ENCODE measurements around the gene MEPE. TPM values are rescaled to one million over a fixed set of nuclear protein-coding genes. Genes with fewer than 3 reads are reported as not detected.

Gene MEPE
- polyA plus RNA-seq, 1 donor from 2014 or later: not detected

- Histone ChIP-seq H3K4me2 (ENCODE audit: low read length) (no peak overlapping the region), H3K9me2 (ENCODE audit: insufficient read depth, low read length) (no peaks in the 10 kb centered on the region)
These were observed 8.4 kb upstream of the MEPE start for GRCh38 chr4:87824352-87824751.

GRCh38 chr4:87834401-87834800, 1.6 kb downstream of the MEPE start:
- H3F3A ChIP-seq (ENCODE audit: insufficient read depth, low read length, poor library complexity, severe bottlenecking): no peaks in the 10 kb centered on the region
- no peaks in the 10 kb centered on the region for H3K36me3 ChIP-seq (ENCODE audit: insufficient read depth, low read length)
- H3K9me2 ChIP-seq (ENCODE audit: insufficient read depth, low read length): no peaks in the 10 kb centered on the region
- TF ChIP-seq REST (IDR thresholded peaks at IDR 0.05; ENCODE audit: borderline replicate concordance) (no peak), EP300 (conservative IDR thresholded peaks at IDR 0.05; ENCODE audit: poor library complexity, severe bottlenecking) (no peak), MXI1 (conservative IDR thresholded peaks at IDR 0.05; ENCODE audit: poor library complexity, severe bottlenecking) (no peak), SMC3 (conservative IDR thresholded peaks at IDR 0.05; ENCODE audit: poor library complexity) (no peak), CTCF (IDR thresholded peaks at IDR 0.05; ENCODE audit: poor library complexity, severe bottlenecking) (no peak), RAD21 (conservative IDR thresholded peaks at IDR 0.05) (no peak)
- H3K9ac ChIP-seq (ENCODE audit: low read length): no peak overlapping the region
- no peaks in the 10 kb centered on the region for H3K79me2 ChIP-seq (replicated peaks; ENCODE audit: insufficient read depth, low read length)
- H3K9me3 ChIP-seq (ENCODE audit: low read length): no peaks in the 10 kb centered on the region
- H3K4me3 ChIP-seq (ENCODE audit: low read length): no peak overlapping the region
- H3K4me2 ChIP-seq (ENCODE audit: low read length): no peak overlapping the region
- no peaks in the 10 kb centered on the region for H3K27me3 ChIP-seq (ENCODE audit: insufficient read depth, low read depth, low read length)
- H2AFZ ChIP-seq (ENCODE audit: low read depth, low read length): no peak overlapping the region
- H3K27ac ChIP-seq (ENCODE audit: low read length): no peak overlapping the region
- H4K20me1 ChIP-seq (ENCODE audit: insufficient read depth): no peaks in the 10 kb centered on the region

More at GRCh38 chr4:87824352-87824751, 8.4 kb upstream of the MEPE start:
- H3K27me3 ChIP-seq (ENCODE audit: insufficient read depth, low read depth, low read length): no peaks in the 10 kb centered on the region
- no peak overlapping the region for H3K4me3 ChIP-seq (ENCODE audit: low read length)
- H3K79me2 ChIP-seq (replicated peaks; ENCODE audit: insufficient read depth, low read length): no peaks in the 10 kb centered on the region
- no peak overlapping the region for H3K27ac ChIP-seq (ENCODE audit: low read length)
- H3K9ac ChIP-seq (ENCODE audit: low read length): no peak overlapping the region
- H3K9me3 ChIP-seq (ENCODE audit: low read length): no peaks in the 10 kb centered on the region
- H2AFZ ChIP-seq (ENCODE audit: low read depth, low read length): no peak overlapping the region
- H4K20me1 ChIP-seq (ENCODE audit: insufficient read depth): no peaks in the 10 kb centered on the region
- no peaks in the 10 kb centered on the region for H3F3A ChIP-seq (ENCODE audit: insufficient read depth, low read length, poor library complexity, severe bottlenecking)
- no peaks in the 10 kb centered on the region for H3K36me3 ChIP-seq (ENCODE audit: insufficient read depth, low read length)
- no peak for TF ChIP-seq POLR2AphosphoS5 (IDR thresholded peaks at IDR 0.05)
- no peak for TF ChIP-seq MXI1 (conservative IDR thresholded peaks at IDR 0.05; ENCODE audit: poor library complexity, severe bottlenecking)
- TF ChIP-seq EP300 (conservative IDR thresholded peaks at IDR 0.05; ENCODE audit: poor library complexity, severe bottlenecking): no peak
- no peak for TF ChIP-seq SMC3 (conservative IDR thresholded peaks at IDR 0.05; ENCODE audit: poor library complexity)

- no peaks in the 10 kb centered on the region for H3K9me3 ChIP-seq (ENCODE audit: low read length)
- H3K4me3 ChIP-seq (ENCODE audit: low read length): no peak overlapping the region
- no peaks in the 10 kb centered on the region for H3K9me2 ChIP-seq (ENCODE audit: insufficient read depth, low read length)
- H3K79me2 ChIP-seq (replicated peaks; ENCODE audit: insufficient read depth, low read length): no peaks in the 10 kb centered on the region
- no peaks in the 10 kb centered on the region for H3F3A ChIP-seq (ENCODE audit: insufficient read depth, low read length, poor library complexity, severe bottlenecking)
- H3K36me3 ChIP-seq (ENCODE audit: insufficient read depth, low read length): no peaks in the 10 kb centered on the region
- no peak overlapping the region for H3K27ac ChIP-seq (ENCODE audit: low read length)
- no peaks in the 10 kb centered on the region for H4K20me1 ChIP-seq (ENCODE audit: insufficient read depth)
- no peak overlapping the region for H3K9ac ChIP-seq (ENCODE audit: low read length)
- TF ChIP-seq EZH2 (IDR thresholded peaks at IDR 0.05; ENCODE audit: borderline replicate concordance, insufficient read depth, low read length, poor library complexity, severe bottlenecking): no peak
- no peak for TF ChIP-seq CTCF (IDR thresholded peaks at IDR 0.05; ENCODE audit: poor library complexity, severe bottlenecking)
- TF ChIP-seq REST (IDR thresholded peaks at IDR 0.05; ENCODE audit: borderline replicate concordance): no peak
- no peak for TF ChIP-seq RAD21 (conservative IDR thresholded peaks at IDR 0.05)
- no peak for TF ChIP-seq SMC3 (conservative IDR thresholded peaks at IDR 0.05; ENCODE audit: poor library complexity)
- no peak for TF ChIP-seq EP300 (conservative IDR thresholded peaks at IDR 0.05; ENCODE audit: poor library complexity, severe bottlenecking)
- no peak for TF ChIP-seq MXI1 (conservative IDR thresholded peaks at IDR 0.05; ENCODE audit: poor library complexity, severe bottlenecking)
- TF ChIP-seq POLR2AphosphoS5 (IDR thresholded peaks at IDR 0.05): no peak
- TF ChIP-seq TAF1 (IDR thresholded peaks at IDR 0.05; ENCODE audit: low read depth): no peak
- H3K27me3 ChIP-seq (ENCODE audit: insufficient read depth, low read depth, low read length): no peaks in the 10 kb centered on the region
- no peak overlapping the region for H3K4me2 ChIP-seq (ENCODE audit: low read length)
- H2AFZ ChIP-seq (ENCODE audit: low read depth, low read length): no peak overlapping the region
These were observed 2.4 kb downstream of the MEPE start for GRCh38 chr4:87835197-87835596.
